B cell (primary cell): ENCODE measurements around the gene GAGE12F. TPM values are rescaled to one million over a fixed set of nuclear protein-coding genes. Genes with fewer than 3 reads are reported as not detected.
"Not testable (repeated sequence)": the region's sequence is repeated elsewhere in the genome, so short reads cannot be mapped to it uniquely, and the experiment has no call there.

Experiments
- ATAC-seq: fragments of 200-7000 bp; cut with Tn5 transposase; one replicate; pipeline ENCODE4 v1.10.0; 2021; ENCODE audit warnings: low read depth, mild to moderate bottlenecking, moderate number of reproducible peaks, moderate library complexity
- CTCF ChIA-PET: fragments of 350-600 bp; sonication (Branson Sonifier 250); formaldehyde crosslinking; loops from one replicate; lab custom pipeline; 2021; ENCODE audit warnings: antibody characterized with exemption, inconsistent platforms; lab: Charles Lee
- POLR2A ChIA-PET: fragments of 350-600 bp; sonication (Branson Sonifier 250); formaldehyde crosslinking; loops from one replicate; lab custom pipeline; 2021; ENCODE audit warnings: antibody characterized with exemption; lab: Charles Lee
- DNase-seq: peaks from one replicate; pipeline ENCODE4 v3.0.0; 2013
- H2AFZ ChIP-seq: 2 replicates; pipeline ENCODE4 v1.6.1; 2012; ENCODE audit warnings: mild to moderate bottlenecking, low read depth, low read length; ENCODE audit not compliant: insufficient read depth, poor library complexity, severe bottlenecking
- H3K27ac ChIP-seq, 2 donors: 1 replicate in 1 of 2; 2 replicates in 1 of 2; pipeline ENCODE4 v1.5.1; 2012 to 2013; ENCODE audit warnings: low read length in 2 of 2, mild to moderate bottlenecking in 2 of 2, moderate library complexity in 1 of 2
- H3K27me3 ChIP-seq, 4 experiments: fragments of 200-600 bp in 1 of 4; sonication (generic) in 1 of 4; replicated peaks in 1 of 4; 1 replicate in 2 of 4; 2 replicates in 2 of 4; pipeline versions ENCODE4 v1.6.1 to v1.7.0; 2013 to 2016; ENCODE audit warnings: low read length in 3 of 4, mild to moderate bottlenecking in 2 of 4, mixed read lengths in 1 of 4, moderate library complexity in 1 of 4; ENCODE audit not compliant: insufficient read depth in 4 of 4, control insufficient read depth in 3 of 4; ENCODE audit errors: control extremely low read depth in 1 of 4
- H3K36me3 ChIP-seq, 2 experiments: replicated peaks in 1 of 2; 1 replicate in 1 of 2; 2 replicates in 1 of 2; pipeline versions ENCODE4 v1.6.1 to v1.7.1; 2013; ENCODE audit warnings: low read length in 1 of 2; ENCODE audit not compliant: insufficient read depth in 2 of 2, control insufficient read depth in 1 of 2; ENCODE audit errors: control extremely low read depth in 1 of 2, extremely low read depth in 1 of 2
- H3K4me1 ChIP-seq, 2 donors: fragments of 200-600 bp in 1 of 2; sonication (generic) in 1 of 2; 1 replicate in 1 of 2; 2 replicates in 1 of 2; pipeline versions ENCODE4 v1.5.1 to v1.6.1; 2013 to 2017; ENCODE audit warnings: low read length in 2 of 2; ENCODE audit not compliant: control insufficient read depth in 2 of 2, insufficient read depth in 2 of 2
- H3K4me2 ChIP-seq: replicated peaks from 2 replicates; pipeline ENCODE3; 2012; ENCODE audit warnings: mild to moderate bottlenecking, low read depth, low read length; ENCODE audit not compliant: poor library complexity, severe bottlenecking
- H3K4me3 ChIP-seq, 5 experiments: fragments of 200-600 bp in 1 of 5; sonication (generic) in 1 of 5; 1 replicate in 3 of 5; 2 replicates in 2 of 5; pipeline versions ENCODE4 v1.5.1 to v1.7.0; 2011 to 2016; ENCODE audit warnings: low read length in 4 of 5, mild to moderate bottlenecking in 4 of 5, low read depth in 2 of 5, control low read depth in 1 of 5, moderate library complexity in 1 of 5; ENCODE audit not compliant: insufficient read depth in 1 of 5; ENCODE audit errors: control extremely low read depth in 1 of 5, extremely low read depth in 1 of 5
- H3K79me2 ChIP-seq: fragments of 200-600 bp; sonication (generic); one replicate; pipeline ENCODE4 v1.6.0; 2016; ENCODE audit warnings: low read length; ENCODE audit not compliant: control insufficient read depth, insufficient read depth
- H3K9ac ChIP-seq: fragments of 200-600 bp; sonication (generic); 2 replicates; pipeline ENCODE4 v1.6.1; 2017; ENCODE audit warnings: mild to moderate bottlenecking, low read length, moderate library complexity
- H3K9me3 ChIP-seq, 3 donors: one replicate each; pipeline versions ENCODE4 v1.6.1 to v1.7.1; 2013; ENCODE audit warnings: low read length in 2 of 3; ENCODE audit not compliant: control insufficient read depth in 2 of 3, insufficient read depth in 1 of 3; ENCODE audit errors: control extremely low read depth in 1 of 3
- H4K20me1 ChIP-seq: 2 replicates; pipeline ENCODE4 v1.6.0; 2012; ENCODE audit warnings: mild to moderate bottlenecking, low read length; ENCODE audit not compliant: insufficient read depth, control insufficient read depth, poor library complexity, severe bottlenecking
- H3K27ac Mint-ChIP-seq: one replicate; pipeline ENCODE4 v1.8.0; 2021; ENCODE audit warnings: mixed read lengths
- H3K27me3 Mint-ChIP-seq: one replicate; pipeline ENCODE4 v1.8.0; 2021; ENCODE audit warnings: mixed read lengths
- H3K4me1 Mint-ChIP-seq: one replicate; pipeline ENCODE4 v1.8.0; 2021; ENCODE audit warnings: mixed read lengths
- H3K4me3 Mint-ChIP-seq: one replicate; pipeline ENCODE4 v1.8.0; 2021; ENCODE audit warnings: mixed read lengths
- H3K9me3 Mint-ChIP-seq: one replicate; pipeline ENCODE4 v1.8.0; 2022; ENCODE audit warnings: mixed read lengths; ENCODE audit not compliant: insufficient read depth
- WGBS: methylation state at CpG from one replicate; pipeline ENCODE4 v1.1.5; 2013; ENCODE audit warnings: missing lambda C conversion rate; ENCODE audit not compliant: insufficient coverage; 5-methylcytosine and 5-hydroxymethylcytosine counted together
- intact Hi-C: fragments of 100-400 bp; cut with micrococcal nuclease; formaldehyde crosslinking; loops from one replicate; pipeline ENCODE4 v1.10.0; 2022
- polyA minus RNA-seq: library from RNA; depleted of rRNA, polyadenylated mRNA; stranded (reverse); fragments of >200 nt; gene quantifications from 2 replicates; pipeline ENCODE4 v1.2.3, GENCODE V29; 2012
- polyA plus RNA-seq: library from polyadenylated mRNA; depleted of rRNA; stranded (reverse); fragments of >200 nt; gene quantifications from 2 replicates; pipeline ENCODE4 v1.2.3, GENCODE V29; 2012
- total RNA-seq, 2 donors: library from RNA; stranded (reverse); fragments of 120-200 nt in 1 of 2; gene quantifications; 1 replicate in 1 of 2; 2 replicates in 1 of 2; pipeline versions ENCODE4 v1.2.3 to v1.2.4, GENCODE V29; 2013 to 2022

The GAGE12F gene
- total RNA-seq (not detected in 2 replicates), polyA plus RNA-seq (not detected in 2 replicates), polyA minus RNA-seq (not detected in 2 replicates)
- total RNA-seq (2013) = not detected

GRCh38 chrX:49560542-49560941 lies at the start of gene GAGE12F:
Gene GAGE12F, plus strand, starts transcription at chrX:49560842. Its CDS starts 1,155 bp downstream, at chrX:49561997.
- H3K27me3 ChIP-seq, H3K9ac ChIP-seq, ATAC-seq, H3K9me3 ChIP-seq, H3K4me3 ChIP-seq, H3K27ac Mint-ChIP-seq, CTCF ChIA-PET, H2AFZ ChIP-seq, H3K79me2 ChIP-seq, DNase-seq, H3K4me3 Mint-ChIP-seq, H3K4me1 ChIP-seq, POLR2A ChIA-PET, H4K20me1 ChIP-seq, H3K27ac ChIP-seq, intact Hi-C loops, H3K4me1 Mint-ChIP-seq, H3K36me3 ChIP-seq, H3K9me3 Mint-ChIP-seq, H3K27me3 Mint-ChIP-seq, H3K4me2 ChIP-seq: not testable (repeated sequence)
- WGBS = no CpG with 5 or more reads among the region's 16 CpGs

GRCh38 chrX:49531877-49532276 lies 28.8 kb upstream of the GAGE12F start, which contains the start of gene GAGE12C:
Gene GAGE12C, plus strand, starts transcription at chrX:49532177. Its CDS starts 1,155 bp downstream, at chrX:49533332.
- H3K4me1 Mint-ChIP-seq, ATAC-seq, H3K79me2 ChIP-seq, H3K27me3 Mint-ChIP-seq, H2AFZ ChIP-seq, H4K20me1 ChIP-seq, H3K4me3 ChIP-seq, H3K9me3 Mint-ChIP-seq, H3K36me3 ChIP-seq, H3K4me1 ChIP-seq, POLR2A ChIA-PET, H3K27me3 ChIP-seq, intact Hi-C loops, H3K9ac ChIP-seq, H3K4me3 Mint-ChIP-seq, H3K27ac ChIP-seq, DNase-seq, H3K4me2 ChIP-seq, H3K9me3 ChIP-seq, CTCF ChIA-PET, H3K27ac Mint-ChIP-seq: not testable (repeated sequence)
- no CpG with 5 or more reads among the region's 16 CpGs for WGBS

DNA sequence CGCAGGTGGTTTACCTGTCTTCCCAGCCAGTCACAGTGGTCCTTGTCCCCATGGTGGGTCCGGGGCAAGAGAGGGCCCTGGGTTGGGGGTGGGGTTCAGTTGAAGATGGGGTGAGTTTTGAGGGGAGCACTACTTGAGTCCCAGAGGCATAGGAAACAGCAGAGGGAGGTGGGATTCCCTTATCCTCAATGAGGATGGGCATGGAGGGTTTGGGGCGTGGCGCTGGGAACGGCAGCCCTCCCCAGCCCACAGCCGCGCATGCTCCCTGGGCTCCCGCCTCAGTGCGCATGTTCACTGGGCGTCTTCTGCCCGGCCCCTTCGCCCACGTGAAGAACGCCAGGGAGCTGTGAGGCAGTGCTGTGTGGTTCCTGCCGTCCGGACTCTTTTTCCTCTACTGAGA lies 19.2 kb upstream of the GAGE12F start, which contains the start of gene GAGE12D:
TSS of gene GAGE12D (plus strand) at position 301 of the 400 bp plus-strand sequence. CDS start 1,155 bp downstream, outside the sequence.
- H3K27ac ChIP-seq, H4K20me1 ChIP-seq, intact Hi-C loops, H3K4me3 ChIP-seq, POLR2A ChIA-PET, H3K9me3 Mint-ChIP-seq, H3K4me3 Mint-ChIP-seq, H3K27me3 Mint-ChIP-seq, H3K9me3 ChIP-seq, DNase-seq, CTCF ChIA-PET, H3K4me1 ChIP-seq, ATAC-seq, H2AFZ ChIP-seq, H3K4me2 ChIP-seq, H3K4me1 Mint-ChIP-seq, H3K36me3 ChIP-seq, H3K9ac ChIP-seq, H3K27ac Mint-ChIP-seq, H3K27me3 ChIP-seq, H3K79me2 ChIP-seq: not testable (repeated sequence)
- WGBS = no CpG with 5 or more reads among the region's 16 CpGs

- H3K4me3 Mint-ChIP-seq, H3K27me3 ChIP-seq, H4K20me1 ChIP-seq, intact Hi-C loops, H3K9me3 ChIP-seq, H3K27ac Mint-ChIP-seq, ATAC-seq, H3K27ac ChIP-seq, H3K9ac ChIP-seq, POLR2A ChIA-PET, H3K36me3 ChIP-seq, H3K79me2 ChIP-seq, H3K4me1 Mint-ChIP-seq, H3K4me1 ChIP-seq, H2AFZ ChIP-seq, CTCF ChIA-PET, H3K9me3 Mint-ChIP-seq, H3K4me3 ChIP-seq, H3K4me2 ChIP-seq, H3K27me3 Mint-ChIP-seq, DNase-seq: not testable (repeated sequence)
- no CpG with 5 or more reads among the region's 16 CpGs for WGBS
Measured at GRCh38 chrX:49550989-49551388, 9.7 kb upstream of the GAGE12F start, which contains the start of gene GAGE12E. Gene GAGE12E, plus strand, starts transcription at chrX:49551289. Its CDS starts 1,155 bp downstream, at chrX:49552444.
